WTC11 (cell line): Measurements from ENCODE around the gene YAP1.

Source experiments
- ATF3 ChIP-seq: sonication (generic); formaldehyde crosslinking; conservative IDR thresholded peaks from 2 replicates; pipeline ENCODE4 v1.8.1; 2022; ENCODE audit warnings: mild to moderate bottlenecking, missing genetic modification reagents
- CTCF ChIP-seq: fragments of 200-600 bp; IDR thresholded peaks from 2 replicates; pipeline ENCODE4 v1.8.0; 2022; ENCODE audit warnings: antibody characterized with exemption
- JUN ChIP-seq: sonication (generic); formaldehyde crosslinking; IDR thresholded peaks from 2 replicates; pipeline ENCODE4 v1.8.0; 2023; ENCODE audit warnings: mild to moderate bottlenecking, missing genetic modification reagents
- NFYB ChIP-seq: sonication (generic); formaldehyde crosslinking; conservative IDR thresholded peaks from 2 replicates; pipeline ENCODE4 v1.8.0; 2022; ENCODE audit warnings: low read depth, missing genetic modification reagents
- PRDM15 ChIP-seq: sonication (generic); formaldehyde crosslinking; IDR thresholded peaks from 2 replicates; pipeline ENCODE4 v1.8.0; 2022; ENCODE audit warnings: missing genetic modification reagents
- USF1 ChIP-seq: sonication (generic); formaldehyde crosslinking; IDR thresholded peaks from 2 replicates; pipeline ENCODE4 v1.8.0; 2022; ENCODE audit warnings: mild to moderate bottlenecking, missing genetic modification reagents

- TF ChIP-seq CTCF (no peak), USF1 (CRISPR knock-in tag) (no peak), JUN (CRISPR knock-in tag) (no peak), NFYB (no peak), ATF3 (CRISPR knock-in tag) (no peak), PRDM15 (CRISPR knock-in tag) (no peak)
Measured at GRCh38 chr11:102223859-102224258, 113.6 kb downstream of the YAP1 start.
